Measurements from ENCODE around the gene ARHGAP23.
A peak's percentile ranks its signal among the peaks of the same experiment; 100 is the strongest.

- TF ChIP-seq CTCF (IDR thresholded peaks at IDR 0.05 in 8 of 11, conservative IDR thresholded peaks at IDR 0.05 in 3 of 11) (no peak), POLR2A (IDR thresholded peaks at IDR 0.05) (no peak), POLR2AphosphoS5 (IDR thresholded peaks at IDR 0.05) (peak in 1 of 3 donors; percentile 25)
These were observed 41.6 kb downstream of the ARHGAP23 start for GRCh38 chr17:38469875-38470274.
